Measurements from ENCODE around the gene ADGRD1.

The ADGRD1 gene

GRCh38 chr12:131017477-131017991, 63.8 kb downstream of the ADGRD1 start:
- no peak for ATAC-seq
- no peak for TF ChIP-seq PPARA (CRISPR knock-in tag; IDR thresholded peaks at IDR 0.05; ENCODE audit: borderline replicate concordance)
- TF ChIP-seq ZNF8 (CRISPR knock-in tag; IDR thresholded peaks at IDR 0.05) = no peak
- no peak for TF ChIP-seq ESRRG (CRISPR knock-in tag; IDR thresholded peaks at IDR 0.05)
- TF ChIP-seq ARNTL (CRISPR knock-in tag; IDR thresholded peaks at IDR 0.05; ENCODE audit: borderline replicate concordance, low read depth) = no peak
- no peak for TF ChIP-seq TCF4 (CRISPR knock-in tag; IDR thresholded peaks at IDR 0.05; ENCODE audit: borderline replicate concordance)
- no peak for TF ChIP-seq POU6F1 (CRISPR knock-in tag; IDR thresholded peaks at IDR 0.05; ENCODE audit: borderline replicate concordance, low read depth)
- TF ChIP-seq ZC3H10 (CRISPR knock-in tag; IDR thresholded peaks at IDR 0.05) = no peak
- TF ChIP-seq TOX (CRISPR knock-in tag; IDR thresholded peaks at IDR 0.05; ENCODE audit: borderline replicate concordance) = no peak
- no peak for TF ChIP-seq OSR1 (CRISPR knock-in tag; IDR thresholded peaks at IDR 0.05)
- no peak for TF ChIP-seq SNAI2 (CRISPR knock-in tag; IDR thresholded peaks at IDR 0.05)
- no peak for TF ChIP-seq ZFP3 (CRISPR knock-in tag; IDR thresholded peaks at IDR 0.05)
- no peak for TF ChIP-seq GLIS3 (CRISPR knock-in tag; IDR thresholded peaks at IDR 0.05)
- TF ChIP-seq CREB5 (CRISPR knock-in tag; IDR thresholded peaks at IDR 0.05; ENCODE audit: low read depth) = no peak
- TF ChIP-seq ZNF70 (CRISPR knock-in tag; IDR thresholded peaks at IDR 0.05) = no peak

GRCh38 chr12:131018019-131018620, 64.4 kb downstream of the ADGRD1 start:
- TF ChIP-seq ZFP30 (CRISPR knock-in tag; IDR thresholded peaks at IDR 0.05) = no peak
- TF ChIP-seq CSRNP3 (CRISPR knock-in tag; IDR thresholded peaks at IDR 0.05) = no peak
- TF ChIP-seq ISL1 (CRISPR knock-in tag; IDR thresholded peaks at IDR 0.05) = no peak
- no peak for TF ChIP-seq CSDC2 (CRISPR knock-in tag; IDR thresholded peaks at IDR 0.05)
- TF ChIP-seq PPARA (CRISPR knock-in tag; IDR thresholded peaks at IDR 0.05; ENCODE audit: borderline replicate concordance) = no peak
- TF ChIP-seq ZNF565 (CRISPR knock-in tag; conservative IDR thresholded peaks at IDR 0.05; ENCODE audit: low read depth) = no peak
- TF ChIP-seq TOX (CRISPR knock-in tag; IDR thresholded peaks at IDR 0.05; ENCODE audit: borderline replicate concordance) = no peak
- TF ChIP-seq OSR1 (CRISPR knock-in tag; IDR thresholded peaks at IDR 0.05) = no peak
- no peak for TF ChIP-seq SNAI2 (CRISPR knock-in tag; IDR thresholded peaks at IDR 0.05)
- TF ChIP-seq ZFP3 (CRISPR knock-in tag; IDR thresholded peaks at IDR 0.05) = no peak
- TF ChIP-seq GLIS3 (CRISPR knock-in tag; IDR thresholded peaks at IDR 0.05) = no peak
- no peak for TF ChIP-seq ZNF8 (CRISPR knock-in tag; IDR thresholded peaks at IDR 0.05)
- no peak for TF ChIP-seq ZNF70 (CRISPR knock-in tag; IDR thresholded peaks at IDR 0.05)
- no peak for TF ChIP-seq BACH2 (CRISPR knock-in tag; IDR thresholded peaks at IDR 0.05; ENCODE audit: borderline replicate concordance)
- no peak for TF ChIP-seq TSHZ2 (CRISPR knock-in tag; IDR thresholded peaks at IDR 0.05)
- TF ChIP-seq ARNTL (CRISPR knock-in tag; IDR thresholded peaks at IDR 0.05; ENCODE audit: borderline replicate concordance, low read depth) = no peak
- no peak for TF ChIP-seq POU6F1 (CRISPR knock-in tag; IDR thresholded peaks at IDR 0.05; ENCODE audit: borderline replicate concordance, low read depth)
- no peak for ATAC-seq
